Fibroblast of pulmonary artery (primary cell): Measurements from ENCODE around the gene HLA-DPB1.

ENCODE experiments used
- DNase-seq: peaks from one replicate; pipeline ENCODE4 v3.0.0-alpha.2; 2010; ENCODE audit warnings: low read depth
- H3K4me3 ChIP-seq: replicated peaks from 2 replicates; pipeline ENCODE4 v1.5.1; 2011; ENCODE audit warnings: low read depth, mild to moderate bottlenecking, control low read depth, low read length, moderate library complexity
- TF ChIP-seq, protein P1 (sequence below): IDR thresholded peaks from 2 replicates; pipeline ENCODE4 v1.5.1; 2011; ENCODE audit warnings: mild to moderate bottlenecking, control low read depth, low read length, inconsistent platforms; ENCODE audit errors: missing control alignments

HLA-DPB1 gene

DNA sequence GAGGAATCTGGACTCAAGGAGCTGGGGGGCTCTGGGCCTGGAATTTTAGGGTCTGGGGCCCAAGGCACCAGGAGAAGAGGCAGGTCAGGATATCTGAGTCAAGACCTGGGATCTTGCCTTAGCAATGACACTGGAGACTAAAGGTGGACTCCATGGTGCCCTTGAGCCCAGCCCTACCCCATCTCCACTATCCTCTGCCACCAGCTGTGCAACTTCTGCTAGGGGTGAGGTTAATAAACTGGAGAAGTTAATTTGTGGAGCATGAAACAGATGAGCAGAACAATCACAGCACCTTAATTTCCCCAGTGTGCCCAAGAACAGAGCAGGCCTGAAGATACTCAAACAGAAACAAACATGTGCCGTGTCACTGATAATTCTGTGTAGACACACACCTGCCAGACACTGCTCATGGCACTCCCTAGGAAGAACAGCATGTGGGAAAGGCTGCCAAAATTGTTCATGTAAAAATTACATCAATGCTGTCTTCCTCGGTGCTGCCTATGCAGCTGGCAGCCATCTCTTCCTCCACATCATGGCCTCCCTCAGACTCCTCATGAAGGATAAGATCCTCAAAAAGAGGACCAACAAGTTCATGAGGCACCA, 3.2 kb downstream of the HLA-DPB1 start:
- no peak overlapping the region for H3K4me3 ChIP-seq
- TF ChIP-seq, protein P1, sequence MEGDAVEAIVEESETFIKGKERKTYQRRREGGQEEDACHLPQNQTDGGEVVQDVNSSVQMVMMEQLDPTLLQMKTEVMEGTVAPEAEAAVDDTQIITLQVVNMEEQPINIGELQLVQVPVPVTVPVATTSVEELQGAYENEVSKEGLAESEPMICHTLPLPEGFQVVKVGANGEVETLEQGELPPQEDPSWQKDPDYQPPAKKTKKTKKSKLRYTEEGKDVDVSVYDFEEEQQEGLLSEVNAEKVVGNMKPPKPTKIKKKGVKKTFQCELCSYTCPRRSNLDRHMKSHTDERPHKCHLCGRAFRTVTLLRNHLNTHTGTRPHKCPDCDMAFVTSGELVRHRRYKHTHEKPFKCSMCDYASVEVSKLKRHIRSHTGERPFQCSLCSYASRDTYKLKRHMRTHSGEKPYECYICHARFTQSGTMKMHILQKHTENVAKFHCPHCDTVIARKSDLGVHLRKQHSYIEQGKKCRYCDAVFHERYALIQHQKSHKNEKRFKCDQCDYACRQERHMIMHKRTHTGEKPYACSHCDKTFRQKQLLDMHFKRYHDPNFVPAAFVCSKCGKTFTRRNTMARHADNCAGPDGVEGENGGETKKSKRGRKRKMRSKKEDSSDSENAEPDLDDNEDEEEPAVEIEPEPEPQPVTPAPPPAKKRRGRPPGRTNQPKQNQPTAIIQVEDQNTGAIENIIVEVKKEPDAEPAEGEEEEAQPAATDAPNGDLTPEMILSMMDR = no peak
- no peak for DNase-seq

GRCh38 chr6:33079580-33079979, 3.8 kb downstream of the HLA-DPB1 start:
- no peak overlapping the region for H3K4me3 ChIP-seq
- no peak for DNase-seq

DNA sequence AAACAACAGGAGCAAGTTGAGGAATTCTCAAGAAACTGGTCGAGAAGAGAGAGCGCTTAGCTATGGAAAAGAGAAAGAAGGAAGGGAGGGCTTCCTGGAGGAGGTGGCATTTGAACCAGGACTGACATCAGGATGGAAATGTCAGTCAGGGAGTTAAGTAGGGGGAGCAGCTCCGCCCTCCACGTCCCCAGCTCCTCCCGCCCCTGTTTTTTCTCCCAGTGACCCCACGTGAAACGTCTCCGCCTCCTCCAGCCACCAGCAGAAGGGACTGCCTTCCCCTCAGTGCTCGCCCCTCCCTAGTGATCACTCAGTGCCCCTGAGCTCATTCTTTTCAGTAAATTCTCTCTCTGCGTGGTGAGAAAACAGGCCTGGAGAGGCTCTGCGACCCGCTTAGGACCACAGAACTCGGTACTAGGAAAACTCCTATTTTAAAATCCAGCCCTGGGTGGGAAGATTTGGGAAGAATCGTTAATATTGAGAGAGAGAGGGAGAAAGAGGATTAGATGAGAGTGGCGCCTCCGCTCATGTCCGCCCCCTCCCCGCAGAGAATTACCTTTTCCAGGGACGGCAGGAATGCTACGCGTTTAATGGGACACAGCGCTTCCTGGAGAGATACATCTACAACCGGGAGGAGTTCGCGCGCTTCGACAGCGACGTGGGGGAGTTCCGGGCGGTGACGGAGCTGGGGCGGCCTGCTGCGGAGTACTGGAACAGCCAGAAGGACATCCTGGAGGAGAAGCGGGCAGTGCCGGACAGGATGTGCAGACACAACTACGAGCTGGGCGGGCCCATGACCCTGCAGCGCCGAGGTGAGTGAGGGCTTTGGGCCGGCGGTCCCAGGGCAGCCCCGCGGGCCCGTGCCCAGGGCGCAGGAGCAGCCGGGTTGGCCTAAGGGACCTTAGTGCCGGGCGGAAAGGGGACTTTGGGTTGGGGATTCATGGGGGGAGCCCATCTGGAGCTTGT, 4.6 kb downstream of the HLA-DPB1 start:
- H3K4me3 ChIP-seq = peak overlapping the region; percentile 40
- peak; percentile 27 for DNase-seq
- TF ChIP-seq, protein P1 = no peak

More at GRCh38 chr6:33079580-33079979, 3.8 kb downstream of the HLA-DPB1 start:
- TF ChIP-seq, protein P1 = no peak

DNA sequence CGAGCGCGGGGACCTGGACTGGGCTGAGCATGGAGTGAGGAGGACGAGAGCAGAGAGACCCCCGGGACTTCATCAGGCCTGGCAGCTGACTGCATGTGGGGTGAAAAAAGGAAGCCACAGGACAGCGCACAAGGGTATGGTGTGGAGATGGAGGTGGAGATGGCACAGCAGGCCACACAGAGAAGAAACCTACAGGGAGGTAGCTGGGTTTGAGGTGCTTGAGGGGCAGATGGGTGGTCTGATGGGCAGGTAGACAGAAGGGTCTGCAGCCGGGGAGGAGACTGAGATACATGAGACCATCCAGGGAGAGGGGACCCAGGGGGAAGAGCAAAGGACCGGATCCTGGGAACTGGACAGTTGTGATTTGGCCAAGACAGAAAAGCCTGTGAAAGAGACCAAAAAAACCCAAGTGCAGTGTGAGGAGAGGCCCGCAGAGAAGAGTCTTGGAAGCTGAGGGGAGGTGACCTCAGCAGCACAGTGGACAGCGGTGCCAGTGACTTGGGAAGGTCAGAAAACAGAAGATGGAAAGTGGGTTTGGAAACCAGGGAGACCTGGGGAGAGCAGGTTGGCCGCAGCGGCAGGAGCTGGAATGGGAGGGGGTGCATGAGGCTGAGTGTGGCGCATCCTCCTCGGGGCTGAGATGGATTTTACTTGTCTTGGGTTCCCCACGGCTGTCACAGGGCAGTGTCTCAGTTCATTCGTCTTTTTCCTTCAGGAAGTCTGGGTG, 5.5 kb downstream of the HLA-DPB1 start:
- no peak overlapping the region for H3K4me3 ChIP-seq
- TF ChIP-seq, protein P1 = no peak
- DNase-seq = no peak

- TF ChIP-seq, protein P1 = no peak
- DNase-seq = no peak
- H3K4me3 ChIP-seq = no peak overlapping the region
These were observed 6.9 kb downstream of the HLA-DPB1 start for GRCh38 chr6:33082702-33083101.

DNA sequence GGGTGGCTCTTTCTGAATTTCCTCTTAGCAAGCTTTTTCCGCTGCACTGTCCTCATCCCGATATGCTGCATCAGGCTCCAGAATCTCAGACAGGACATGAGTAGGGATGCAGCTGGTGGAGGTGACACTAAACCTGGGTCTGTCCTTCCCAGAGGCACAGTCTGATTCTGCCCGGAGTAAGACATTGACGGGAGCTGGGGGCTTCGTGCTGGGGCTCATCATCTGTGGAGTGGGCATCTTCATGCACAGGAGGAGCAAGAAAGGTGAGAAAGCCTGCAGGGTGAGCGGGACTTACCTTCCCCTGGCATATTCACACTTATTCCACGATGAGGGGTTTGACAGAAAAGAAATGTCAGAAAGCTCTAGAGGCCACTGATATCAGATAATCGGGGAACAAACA, 9.8 kb downstream of the HLA-DPB1 start:
- no peak for DNase-seq
- TF ChIP-seq, protein P1 = no peak
- H3K4me3 ChIP-seq = no peak overlapping the region
